ENCODE results near the gene MOB4. TPM values are rescaled to one million over a fixed set of nuclear protein-coding genes. Genes with fewer than 3 reads are reported as not detected.

The MOB4 gene
- total and polyA plus RNA-seq, 2 experiments from 2014 or later = 68.2 to 87.0 TPM

- no peak for ATAC-seq
- Histone ChIP-seq H2AFZ (no peak overlapping the region), H3K27ac (ENCODE audit: low read depth) (peak overlapping the region; percentile 72; the same call in 1 of the 2 replicates), H4K20me1 (replicated peaks; ENCODE audit: insufficient read depth) (peaks cover 56% of the 10 kb centered on the region), H3K36me3 (ENCODE audit: insufficient read depth) (peaks cover 78% of the 10 kb centered on the region), H3F3A (replicated peaks; ENCODE audit: low read depth) (peaks cover 45% of the 10 kb centered on the region), H3K79me2 (replicated peaks; ENCODE audit: insufficient read depth) (peaks cover 71% of the 10 kb centered on the region), H3K4me2 (peak overlapping the region; percentile 94), H3K4me3 (peak overlapping the region; percentile 84), H3K27me3 (ENCODE audit: insufficient read depth) (no peaks in the 10 kb centered on the region), H3K9me2 (ENCODE audit: insufficient read depth) (no peaks in the 10 kb centered on the region), H3K4me1 (ENCODE audit: insufficient read depth) (peaks cover 22% of the 10 kb centered on the region)
- no peak overlapping the region for H3K27ac Mint-ChIP-seq
- H3K9me3 Mint-ChIP-seq = peaks cover 8% of the 10 kb centered on the region; the same call in 2 of the 3 replicates
- H3K4me3 Mint-ChIP-seq = peak overlapping the region; percentile 96
- H3K4me1 Mint-ChIP-seq = peaks cover 30% of the 10 kb centered on the region
- peaks cover 90% of the 10 kb centered on the region for H3K36me3 Mint-ChIP-seq (ENCODE audit: low read depth)
- no peak for DNase-seq (ENCODE audit: low spot score)
- TF ChIP-seq ZNF462 (CRISPR knock-in tag; IDR thresholded peaks at IDR 0.05) = no peak
- TF ChIP-seq POLR2AphosphoS5 (IDR thresholded peaks at IDR 0.05; ENCODE audit: low read depth) = peak; percentile 19; the same call in 1 of the 2 replicates
- peaks cover 6% of the 10 kb centered on the region for H3K27me3 Mint-ChIP-seq (ENCODE audit: insufficient read depth, low read depth, poor library complexity)
Measured at GRCh38 chr2:197495433-197496134, 20.3 kb upstream of the MOB4 start.

- H3K4me1 ChIP-seq (ENCODE audit: insufficient read depth) = peaks cover 26% of the 10 kb centered on the region
- H3K4me1 Mint-ChIP-seq = peaks cover 34% of the 10 kb centered on the region
- H3K27me3 ChIP-seq (ENCODE audit: insufficient read depth) = no peaks in the 10 kb centered on the region
- H3K4me3 ChIP-seq = peak overlapping the region; percentile 84
- DNase-seq (ENCODE audit: low spot score) = no peak
- H3K36me3 ChIP-seq (ENCODE audit: insufficient read depth) = peaks cover 71% of the 10 kb centered on the region
- peaks cover 82% of the 10 kb centered on the region for H3K79me2 ChIP-seq (replicated peaks; ENCODE audit: insufficient read depth)
- peaks cover 56% of the 10 kb centered on the region for H4K20me1 ChIP-seq (replicated peaks; ENCODE audit: insufficient read depth)
- H3K27me3 Mint-ChIP-seq (ENCODE audit: insufficient read depth, low read depth, poor library complexity) = peaks cover 6% of the 10 kb centered on the region
- H3K27ac ChIP-seq (ENCODE audit: low read depth) = peak overlapping the region; percentile 4
- no peaks in the 10 kb centered on the region for H3K9me2 ChIP-seq (ENCODE audit: insufficient read depth)
- H3K4me2 ChIP-seq = peak overlapping the region; percentile 94
- H3K27ac Mint-ChIP-seq = 0 out of 2 replicates have a peak overlapping the region, but pooled peaks have one; percentile 92
- H3K36me3 Mint-ChIP-seq (ENCODE audit: low read depth) = peaks cover 90% of the 10 kb centered on the region
- peaks cover 9% of the 10 kb centered on the region; the same call in 2 of the 3 replicates for H3K9me3 Mint-ChIP-seq
- H2AFZ ChIP-seq = no peak overlapping the region
- H3K4me3 Mint-ChIP-seq = peak overlapping the region; percentile 96
- no peak for ATAC-seq
- TF ChIP-seq ZNF462 (CRISPR knock-in tag; IDR thresholded peaks at IDR 0.05) = no peak
- no peak for TF ChIP-seq STAT1 (IDR thresholded peaks at IDR 0.05; ENCODE audit: unreplicated experiment)
- no peak for TF ChIP-seq JUNB (IDR thresholded peaks at IDR 0.05; ENCODE audit: unreplicated experiment)
- no peak for TF ChIP-seq EZH2phosphoT487 (IDR thresholded peaks at IDR 0.05; ENCODE audit: unreplicated experiment)
- H3F3A ChIP-seq (replicated peaks; ENCODE audit: low read depth) = peaks cover 43% of the 10 kb centered on the region
Measured at GRCh38 chr2:197496695-197497094, 19.2 kb upstream of the MOB4 start.

Data from GM23338 (cell line).